HG02763 (cell line): Measurements from ENCODE around the gene GAK.
"Not testable (repeated sequence)": the region's sequence is repeated elsewhere in the genome, so short reads cannot be mapped to it uniquely, and the experiment has no call there.

Experiments
- ATAC-seq: cut with Tn5 transposase; IDR thresholded peaks from one replicate; pipeline ENCODE4 v1.9.1; 2021; ENCODE audit warnings: mild to moderate bottlenecking, moderate library complexity; ENCODE audit not compliant: unreplicated experiment

GAK gene

GRCh38 chr4:929096-929765, 2.9 kb downstream of the GAK start:
- ATAC-seq, result no peak

DNA sequence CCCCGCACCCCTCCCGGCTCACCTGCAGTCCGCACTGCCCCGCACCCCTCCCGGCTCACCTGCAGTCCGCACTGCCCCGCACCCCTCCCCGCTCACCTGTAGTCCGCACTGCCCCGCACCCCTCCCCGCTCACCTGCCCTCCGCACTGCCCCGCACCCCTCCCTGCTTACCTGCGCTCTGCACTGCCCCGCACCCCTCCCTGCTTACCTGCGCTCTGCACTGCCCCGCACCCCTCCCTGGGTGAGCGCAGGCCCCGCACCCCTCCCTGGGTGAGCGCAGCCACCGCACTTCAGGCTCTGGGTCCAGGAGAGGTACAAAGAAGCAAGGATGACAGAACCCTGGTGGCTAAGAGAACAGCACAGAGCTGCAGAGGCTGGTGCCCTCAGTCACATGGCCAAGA, 4.5 kb downstream of the GAK start:
- not testable (repeated sequence) for ATAC-seq

GRCh38 chr4:926538-926937, 5.6 kb downstream of the GAK start:
- ATAC-seq, result no peak

DNA sequence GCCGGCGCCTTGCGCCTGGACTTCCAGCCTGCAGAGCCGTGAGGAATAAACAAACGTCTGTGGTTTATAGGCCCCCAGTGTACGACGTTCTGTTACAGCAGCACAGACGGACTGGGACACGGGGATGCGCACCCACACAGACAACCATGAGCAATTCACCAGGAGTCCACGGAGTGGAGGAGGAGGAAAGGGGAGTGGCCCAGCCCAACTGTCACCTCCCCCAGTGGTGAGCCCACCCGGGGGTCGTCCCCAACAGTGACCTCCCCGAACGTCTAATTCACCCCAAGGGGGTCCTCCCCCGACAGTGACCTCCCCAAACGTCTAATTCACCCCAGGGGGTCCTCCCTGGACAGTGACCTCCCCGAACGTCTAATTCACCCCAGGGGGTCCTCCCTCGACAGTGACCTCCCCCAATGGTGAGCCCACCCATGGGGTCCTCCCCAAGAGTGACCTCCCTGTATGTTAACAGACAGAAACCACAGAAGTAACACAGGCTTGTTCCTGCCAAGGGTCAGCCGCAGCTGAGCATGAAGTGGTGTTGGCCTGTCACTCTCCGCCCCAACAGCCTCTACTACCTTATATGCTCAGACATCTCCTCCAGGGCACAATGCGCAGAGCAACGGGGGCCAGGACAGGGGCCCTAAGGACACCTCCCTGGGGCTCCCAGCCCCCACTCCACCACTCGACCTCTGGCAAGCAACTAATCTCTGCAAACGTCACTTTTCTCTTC, 6.2 kb downstream of the GAK start:
- no peak for ATAC-seq

DNA sequence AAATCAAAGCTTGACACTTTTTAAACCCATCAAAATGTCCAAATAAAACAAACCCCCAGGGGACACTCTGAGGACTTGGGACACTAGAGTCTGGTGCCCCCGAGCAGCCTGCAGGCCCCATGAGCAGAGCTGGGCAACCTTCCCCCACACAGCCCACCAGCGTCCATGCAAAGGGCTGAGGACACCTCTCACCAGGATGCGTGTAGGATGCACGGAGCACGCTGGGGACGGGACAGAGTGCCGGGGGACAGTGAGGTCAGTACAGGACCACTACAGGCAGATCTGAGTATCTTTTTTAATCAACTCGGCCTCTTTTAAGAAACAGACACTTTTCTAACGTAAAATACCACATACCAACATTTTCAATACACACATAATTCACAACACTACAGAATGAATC, 6.9 kb downstream of the GAK start:
- no peak for ATAC-seq

- no peak for ATAC-seq
Measured at GRCh38 chr4:924107-925096, 7.7 kb downstream of the GAK start.

GRCh38 chr4:921830-922331, 10.2 kb downstream of the GAK start:
- ATAC-seq, result no peak

GRCh38 chr4:919004-919680, 13.0 kb downstream of the GAK start:
- ATAC-seq, result not testable (repeated sequence)

GRCh38 chr4:918591-918990, 13.5 kb downstream of the GAK start:
- ATAC-seq, result not testable (repeated sequence)

- no peak for ATAC-seq
Measured at GRCh38 chr4:917992-918391, 14.1 kb downstream of the GAK start.

DNA sequence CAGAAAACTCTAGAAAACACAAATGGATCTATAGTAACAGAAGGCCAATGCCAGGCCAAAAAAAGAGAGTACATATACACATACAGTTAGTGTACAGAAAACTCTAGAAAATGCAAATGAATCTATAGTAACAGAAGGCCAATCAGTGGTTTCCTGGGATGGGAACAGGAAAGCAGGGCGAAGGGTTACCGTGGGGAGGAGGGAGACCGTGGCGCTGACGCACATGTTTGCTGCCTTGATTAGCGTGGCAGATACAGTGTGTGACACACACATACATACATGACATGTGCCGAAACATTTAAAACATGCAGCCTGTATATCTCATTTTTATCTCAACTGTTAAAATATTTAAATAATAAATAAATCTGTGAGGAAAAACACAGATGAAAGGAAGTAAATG, 14.7 kb downstream of the GAK start:
- no peak for ATAC-seq

DNA sequence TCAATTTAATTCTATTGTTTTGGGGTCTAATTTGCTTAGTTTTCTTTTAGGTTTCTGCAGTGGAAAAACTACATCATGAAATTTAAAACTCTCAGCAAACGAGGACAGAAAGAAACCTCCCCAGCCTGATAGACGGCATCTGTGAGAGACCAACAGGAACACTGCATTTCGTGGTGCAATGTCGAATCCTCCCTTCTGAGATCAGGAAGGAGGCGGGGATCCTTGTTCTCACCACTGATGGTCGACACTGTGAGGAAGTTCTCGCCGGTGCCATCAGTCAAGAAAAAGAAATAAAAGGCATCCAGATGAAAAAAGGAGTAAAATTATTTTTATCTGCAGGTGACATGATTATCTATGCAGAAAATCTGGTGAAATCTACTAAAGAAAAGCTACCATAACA, 16.5 kb downstream of the GAK start:
- no peak for ATAC-seq

- ATAC-seq, result no peak
Measured at GRCh38 chr4:915041-915474, 17.1 kb downstream of the GAK start.

GRCh38 chr4:914531-914930, 17.6 kb downstream of the GAK start:
- ATAC-seq, result no peak

GRCh38 chr4:913280-913618, 18.9 kb downstream of the GAK start:
- no peak for ATAC-seq

- ATAC-seq, result no peak
Measured at GRCh38 chr4:912548-913279, 19.4 kb downstream of the GAK start.

GRCh38 chr4:911871-912490, 20.1 kb downstream of the GAK start:
- no peak for ATAC-seq

DNA sequence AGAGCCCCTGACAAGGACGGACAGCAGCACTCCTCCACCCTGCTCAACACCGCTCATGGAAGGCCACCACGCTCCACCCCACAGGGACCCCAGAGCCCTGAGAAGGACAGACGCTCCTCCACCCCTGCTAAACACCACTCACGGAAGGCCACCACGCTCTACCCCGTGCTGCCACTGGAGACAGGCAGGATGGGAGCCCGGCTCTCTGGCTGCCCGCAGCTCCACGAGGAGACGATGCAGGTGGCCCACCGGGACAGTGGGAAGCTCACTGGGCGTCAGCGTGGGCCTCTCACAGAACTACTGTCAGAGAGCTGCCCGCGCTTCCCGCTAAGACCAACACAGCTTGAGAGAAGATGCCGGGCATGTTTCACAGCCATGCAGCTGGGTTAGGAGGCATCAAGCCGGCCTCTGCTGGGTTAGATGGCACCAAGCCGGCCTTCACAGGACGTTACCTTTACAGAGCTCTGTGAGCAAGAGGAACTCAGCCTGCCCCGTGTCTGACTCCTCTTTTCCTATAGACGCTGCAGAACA, 20.8 kb downstream of the GAK start:
- ATAC-seq, result no peak

DNA sequence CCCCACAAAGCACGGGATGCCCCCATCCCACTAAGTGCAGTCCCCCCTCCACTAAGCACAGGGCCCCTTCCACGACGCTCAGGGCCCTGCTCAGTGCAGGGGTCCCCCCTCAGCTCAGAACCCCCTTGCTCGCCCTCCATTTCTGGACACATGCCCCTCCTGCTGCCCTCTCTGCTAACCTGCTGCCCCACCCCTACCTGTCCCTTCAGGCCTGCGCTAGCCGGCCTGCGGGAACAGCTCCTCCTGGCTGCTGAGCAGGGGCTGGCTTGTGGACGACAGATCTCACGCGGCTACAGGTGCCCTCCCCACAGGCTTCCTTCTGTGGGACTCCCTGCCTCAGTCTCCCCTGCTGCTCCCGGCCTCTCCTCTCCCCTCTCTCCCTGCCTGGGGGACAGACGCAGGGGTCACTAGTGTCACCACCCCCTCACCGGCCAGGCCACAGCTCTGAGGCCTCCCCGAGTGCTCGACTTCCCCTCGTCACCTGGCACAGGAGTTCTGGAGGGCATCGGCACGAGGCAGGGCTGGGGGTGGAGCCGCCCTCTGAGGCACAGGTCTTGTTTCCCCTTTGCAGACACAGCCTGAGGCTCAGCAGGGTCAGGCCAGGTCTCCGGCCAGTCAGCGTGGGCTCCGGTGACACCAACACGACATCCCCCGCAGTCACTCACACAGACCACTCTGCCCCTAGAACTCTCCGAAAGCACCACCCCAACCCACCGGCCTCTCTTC, 21.6 kb downstream of the GAK start:
- ATAC-seq, result no peak
